ENCODE data around the gene C16orf96. TPM values are rescaled to one million over a fixed set of nuclear protein-coding genes. Genes with fewer than 3 reads are reported as not detected.

Gene C16orf96
- total and polyA plus RNA-seq, 2 donors (not counting 1 experiment from before 2014, with no cell fraction given) = 0.31 to 0.79 TPM

DNA sequence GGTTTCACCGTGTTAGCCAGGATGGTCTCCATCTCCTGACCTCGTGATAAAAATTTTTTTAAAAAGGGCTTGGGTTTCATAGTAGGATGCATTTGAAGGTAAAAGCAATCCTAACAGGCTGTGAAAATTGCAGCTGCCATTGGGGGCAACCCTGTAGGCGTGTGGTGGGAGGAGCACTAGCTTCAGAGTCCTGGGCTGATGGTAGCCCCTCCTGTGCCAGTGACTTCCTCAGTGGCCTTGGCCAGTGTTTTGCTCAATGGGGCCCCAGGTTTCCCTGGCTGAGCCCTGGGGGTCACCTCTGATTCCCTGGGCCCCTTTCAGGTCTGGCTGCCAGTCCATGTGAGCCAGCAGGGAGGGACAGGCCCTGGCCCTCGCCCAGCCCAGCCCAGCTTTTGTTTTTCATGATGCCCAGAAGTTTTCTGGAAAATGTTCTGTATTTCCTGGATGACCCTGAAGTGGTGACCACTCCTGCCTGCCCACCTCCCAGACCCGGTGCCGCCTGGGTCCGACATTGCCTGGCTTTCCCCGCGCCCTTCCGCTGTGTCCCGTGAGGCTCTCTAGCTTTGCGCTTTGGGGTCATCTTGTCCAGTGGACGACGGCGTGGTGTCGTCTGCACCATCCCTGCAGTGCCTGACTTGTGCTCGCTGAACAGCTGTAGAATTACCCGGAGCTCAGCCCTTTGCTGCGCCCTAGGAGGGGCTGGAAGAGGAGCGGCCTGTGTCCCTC lies 77.9 kb downstream of the C16orf96 start:
- ChIA-PET POLR2A (no interaction called here), CTCF (no interaction called here)
- Histone ChIP-seq H3K4me3 (ENCODE audit: control extremely low read depth in 1 of 5, extremely low read depth in 1 of 5, insufficient read depth in 1 of 5, low read depth in 2 of 5, low read length in 4 of 5) (no peak overlapping the region), H3K9ac (ENCODE audit: low read length) (no peak overlapping the region), H3K27ac (ENCODE audit: low read length in 2 of 2) (no peak overlapping the region), H3K36me3 (replicated peaks in 1 of 2; ENCODE audit: control extremely low read depth in 1 of 2, control insufficient read depth in 1 of 2, extremely low read depth in 1 of 2, insufficient read depth in 2 of 2, low read length in 1 of 2) (peaks cover 0 to 16% of the 10 kb centered on the region in 2 experiments), H2AFZ (ENCODE audit: insufficient read depth, low read depth, low read length, poor library complexity, severe bottlenecking) (no peak overlapping the region), H3K4me2 (replicated peaks; ENCODE audit: low read depth, low read length, poor library complexity, severe bottlenecking) (no peak overlapping the region), H3K27me3 (replicated peaks in 1 of 4; ENCODE audit: control extremely low read depth in 1 of 4, control insufficient read depth in 3 of 4, insufficient read depth in 4 of 4, low read length in 3 of 4) (no peaks in the 10 kb centered on the region), H4K20me1 (ENCODE audit: control insufficient read depth, insufficient read depth, low read length, poor library complexity, severe bottlenecking) (peaks cover 70% of the 10 kb centered on the region), H3K4me1 (ENCODE audit: control insufficient read depth in 2 of 2, insufficient read depth in 2 of 2, low read length in 2 of 2) (no peaks in the 10 kb centered on the region), H3K9me3 (ENCODE audit: control extremely low read depth in 1 of 3, control insufficient read depth in 2 of 3, insufficient read depth in 1 of 3, low read length in 2 of 3) (peaks cover 0 to 3% (median 0%) of the 10 kb centered on the region in 3 donors), H3K79me2 (ENCODE audit: control insufficient read depth, insufficient read depth, low read length) (peaks cover 98% of the 10 kb centered on the region)
- peaks cover 4% of the 10 kb centered on the region for H3K9me3 Mint-ChIP-seq (ENCODE audit: insufficient read depth)
- H3K27ac Mint-ChIP-seq = no peak overlapping the region
- no peak for ATAC-seq (ENCODE audit: low read depth)
- intact Hi-C loops (cut with micrococcal nuclease) = no loop called here
- no peak overlapping the region for H3K4me3 Mint-ChIP-seq
- TF ChIP-seq CTCF (IDR thresholded peaks at IDR 0.05) = no peak
- TF ChIP-seq EZH2 (IDR thresholded peaks at IDR 0.05; ENCODE audit: borderline replicate concordance, insufficient read depth, low read depth, low read length, poor library complexity, severe bottlenecking) = no peak
- H3K27me3 Mint-ChIP-seq = no peaks in the 10 kb centered on the region
- H3K4me1 Mint-ChIP-seq = peaks cover 7% of the 10 kb centered on the region
- no peak for DNase-seq
- WGBS (ENCODE audit: insufficient coverage) = 97% methylated on average over 19 of the region's 20 CpGs

- Mint-ChIP-seq H3K4me3 (no peak overlapping the region), H3K27ac (no peak overlapping the region), H3K4me1 (peaks cover 6% of the 10 kb centered on the region), H3K9me3 (ENCODE audit: insufficient read depth) (peaks cover 4% of the 10 kb centered on the region), H3K27me3 (no peaks in the 10 kb centered on the region)
- Histone ChIP-seq H2AFZ (ENCODE audit: insufficient read depth, low read depth, low read length, poor library complexity, severe bottlenecking) (no peak overlapping the region), H3K9ac (ENCODE audit: low read length) (no peak overlapping the region), H3K4me3 (ENCODE audit: control extremely low read depth in 1 of 5, extremely low read depth in 1 of 5, insufficient read depth in 1 of 5, low read depth in 2 of 5, low read length in 4 of 5) (no peak overlapping the region), H3K27ac (ENCODE audit: low read length in 2 of 2) (no peak overlapping the region), H3K4me1 (ENCODE audit: control insufficient read depth in 2 of 2, insufficient read depth in 2 of 2, low read length in 2 of 2) (no peaks in the 10 kb centered on the region), H3K36me3 (replicated peaks in 1 of 2; ENCODE audit: control extremely low read depth in 1 of 2, control insufficient read depth in 1 of 2, extremely low read depth in 1 of 2, insufficient read depth in 2 of 2, low read length in 1 of 2) (peaks cover 0 to 16% of the 10 kb centered on the region in 2 experiments), H3K4me2 (replicated peaks; ENCODE audit: low read depth, low read length, poor library complexity, severe bottlenecking) (no peak overlapping the region), H3K79me2 (ENCODE audit: control insufficient read depth, insufficient read depth, low read length) (peaks cover 98% of the 10 kb centered on the region), H4K20me1 (ENCODE audit: control insufficient read depth, insufficient read depth, low read length, poor library complexity, severe bottlenecking) (peaks cover 77% of the 10 kb centered on the region), H3K9me3 (ENCODE audit: control extremely low read depth in 1 of 3, control insufficient read depth in 2 of 3, insufficient read depth in 1 of 3, low read length in 2 of 3) (peaks cover 0 to 3% (median 0%) of the 10 kb centered on the region in 3 donors), H3K27me3 (replicated peaks in 1 of 4; ENCODE audit: control extremely low read depth in 1 of 4, control insufficient read depth in 3 of 4, insufficient read depth in 4 of 4, low read length in 3 of 4) (no peaks in the 10 kb centered on the region)
- ChIA-PET CTCF (no interaction called here), POLR2A (no interaction called here)
- DNase-seq = no peak
- intact Hi-C loops (cut with micrococcal nuclease) = no loop called here
- 92% methylated on average over 7 of the region's 12 CpGs for WGBS (ENCODE audit: insufficient coverage)
- no peak for ATAC-seq (ENCODE audit: low read depth)
- no peak for TF ChIP-seq EZH2 (IDR thresholded peaks at IDR 0.05; ENCODE audit: borderline replicate concordance, insufficient read depth, low read depth, low read length, poor library complexity, severe bottlenecking)
- TF ChIP-seq CTCF (IDR thresholded peaks at IDR 0.05) = no peak
These were observed 78.6 kb downstream of the C16orf96 start for GRCh38 chr16:4634768-4635167.
